ENCODE measurements around the gene SEC24B. TPM values are rescaled to one million over a fixed set of nuclear protein-coding genes. Genes with fewer than 3 reads are reported as not detected.
"Not testable (repeated sequence)": the region's sequence is repeated elsewhere in the genome, so short reads cannot be mapped to it uniquely, and the experiment has no call there.

SEC24B gene
- total RNA-seq, 1 donor from 2014 or later: 31.7 TPM

DNA sequence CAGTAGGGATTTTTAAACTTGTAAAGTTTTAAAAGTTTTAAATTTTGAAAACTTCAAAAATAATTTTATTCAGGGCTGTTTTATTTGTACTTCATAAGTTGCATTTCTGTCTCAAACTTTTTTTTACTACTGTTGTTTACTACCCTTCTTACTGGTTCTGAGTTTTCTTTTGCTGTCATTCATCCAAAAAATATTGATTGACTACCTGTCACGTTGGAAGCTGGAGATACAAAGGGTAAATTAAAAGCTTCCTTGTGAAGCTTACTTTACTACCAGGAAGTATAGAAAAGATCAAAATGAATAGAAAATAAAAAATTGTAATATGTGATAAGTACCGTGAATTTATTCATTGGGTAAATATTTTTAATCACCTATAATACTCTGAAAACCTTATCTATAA, 77.1 kb downstream of the SEC24B start:
- H3K36me3 Mint-ChIP-seq (ENCODE audit: low read depth): peaks cover 29% of the 10 kb centered on the region
- DNase-seq (ENCODE audit: low read depth, low spot score): no peak
- no peaks in the 10 kb centered on the region for H3K9me3 Mint-ChIP-seq
- H3K27me3 Mint-ChIP-seq (ENCODE audit: low read depth): no peaks in the 10 kb centered on the region
- no peak overlapping the region for H3K27ac Mint-ChIP-seq (ENCODE audit: unreplicated experiment)
- H3K4me3 Mint-ChIP-seq: no peak overlapping the region
- no peaks in the 10 kb centered on the region for H3K4me1 Mint-ChIP-seq
- TF ChIP-seq CTCF (conservative IDR thresholded peaks at IDR 0.05): no peak

- Mint-ChIP-seq H3K4me3 (no peak overlapping the region), H3K9me3 (no peaks in the 10 kb centered on the region), H3K4me1 (no peaks in the 10 kb centered on the region), H3K27me3 (ENCODE audit: low read depth) (no peaks in the 10 kb centered on the region), H3K36me3 (ENCODE audit: low read depth) (peaks cover 26% of the 10 kb centered on the region), H3K27ac (ENCODE audit: unreplicated experiment) (no peak overlapping the region)
- DNase-seq (ENCODE audit: low read depth, low spot score): no peak
- TF ChIP-seq CTCF (conservative IDR thresholded peaks at IDR 0.05): no peak
Observed at GRCh38 chr4:109511414-109511813, 77.8 kb downstream of the SEC24B start.

GRCh38 chr4:109513368-109513767, 79.8 kb downstream of the SEC24B start:
- not testable (repeated sequence) for H3K27me3 Mint-ChIP-seq (ENCODE audit: low read depth); H3K27ac Mint-ChIP-seq (ENCODE audit: unreplicated experiment); H3K4me1 Mint-ChIP-seq; DNase-seq (ENCODE audit: low read depth, low spot score); H3K4me3 Mint-ChIP-seq; H3K9me3 Mint-ChIP-seq
- peaks cover 26% of the 10 kb centered on the region for H3K36me3 Mint-ChIP-seq (ENCODE audit: low read depth)

DNA sequence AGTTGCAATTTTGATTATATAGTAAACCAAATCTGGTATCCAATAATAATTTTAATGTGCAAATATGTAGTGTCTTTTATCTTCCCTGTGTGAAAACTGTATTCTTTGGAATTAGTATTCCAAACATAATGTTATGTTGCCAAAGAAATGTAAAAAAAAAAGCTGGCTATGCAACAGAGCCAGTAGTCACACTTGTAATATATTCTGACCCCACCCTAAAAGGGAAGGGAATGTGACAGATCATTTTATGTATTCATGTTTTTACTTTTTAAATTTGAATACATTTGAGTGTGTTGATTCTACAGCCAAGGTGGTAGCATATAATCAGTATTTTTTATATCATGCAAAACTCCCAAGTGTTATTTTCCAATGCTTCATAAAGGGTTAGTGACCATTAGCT, 98.6 kb downstream of the SEC24B start:
- Mint-ChIP-seq H3K27me3 (ENCODE audit: low read depth) (no peaks in the 10 kb centered on the region), H3K27ac (ENCODE audit: unreplicated experiment) (no peak overlapping the region), H3K4me1 (no peaks in the 10 kb centered on the region), H3K9me3 (peaks cover 3% of the 10 kb centered on the region), H3K36me3 (ENCODE audit: low read depth) (peaks cover 31% of the 10 kb centered on the region), H3K4me3 (no peak overlapping the region)
- TF ChIP-seq CTCF (conservative IDR thresholded peaks at IDR 0.05): no peak
- no peak for DNase-seq (ENCODE audit: low read depth, low spot score)

DNA sequence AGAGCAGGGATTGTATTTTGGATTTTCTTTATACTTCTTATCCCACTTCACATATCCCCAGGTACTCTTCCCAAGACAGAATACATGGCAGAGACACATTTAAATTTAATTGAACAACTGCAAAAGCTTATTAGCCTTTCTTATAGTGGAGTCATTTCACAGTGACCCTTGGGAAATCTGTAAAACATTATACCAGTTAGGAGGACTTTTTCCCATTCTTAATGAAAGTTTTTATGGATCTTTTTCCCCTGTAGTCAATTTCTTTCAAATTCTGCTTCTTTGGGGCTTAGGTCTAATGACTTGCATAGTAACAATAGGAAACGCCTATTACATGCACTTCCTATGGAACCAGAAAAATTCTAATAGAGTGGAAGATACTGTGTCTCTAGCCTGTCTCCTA, 111.8 kb downstream of the SEC24B start:
- no peak for TF ChIP-seq CTCF (conservative IDR thresholded peaks at IDR 0.05)
- Mint-ChIP-seq H3K4me1 (no peaks in the 10 kb centered on the region), H3K27ac (ENCODE audit: unreplicated experiment) (no peak overlapping the region), H3K36me3 (ENCODE audit: low read depth) (no peaks in the 10 kb centered on the region), H3K4me3 (no peak overlapping the region), H3K9me3 (no peaks in the 10 kb centered on the region), H3K27me3 (ENCODE audit: low read depth) (no peaks in the 10 kb centered on the region)
- DNase-seq (ENCODE audit: low read depth, low spot score): no peak

- Mint-ChIP-seq H3K4me1 (no peaks in the 10 kb centered on the region), H3K9me3 (no peaks in the 10 kb centered on the region), H3K27ac (ENCODE audit: unreplicated experiment) (no peak overlapping the region), H3K36me3 (ENCODE audit: low read depth) (no peaks in the 10 kb centered on the region), H3K4me3 (no peak overlapping the region), H3K27me3 (ENCODE audit: low read depth) (no peaks in the 10 kb centered on the region)
- no peak for TF ChIP-seq CTCF (conservative IDR thresholded peaks at IDR 0.05)
- DNase-seq (ENCODE audit: low read depth, low spot score): no peak
Observed at GRCh38 chr4:109547394-109547793, 113.8 kb downstream of the SEC24B start.

Measured in neural crest cell (in vitro differentiated cells).